BE2C (cell line): ENCODE measurements around the gene MARVELD3.

Experiments
- DNase-seq: peaks from one replicate; pipeline ENCODE4 v3.0.0-alpha.2; 2020
- H3K27me3 ChIP-seq: fragments of 250-450 bp; sonication (Bioruptor Pico); 2 replicates; pipeline ENCODE4 v1.5.1; 2020; ENCODE audit warnings: mild to moderate bottlenecking
- H3K36me3 ChIP-seq: fragments of 250-450 bp; sonication (Bioruptor Pico); 2 replicates; pipeline ENCODE4 v1.5.1; 2020; ENCODE audit warnings: mild to moderate bottlenecking
- H3K4me1 ChIP-seq: fragments of 250-450 bp; sonication (Bioruptor Pico); 2 replicates; pipeline ENCODE4 v1.5.1; 2020
- H3K4me3 ChIP-seq: 2 replicates; pipeline ENCODE4 v1.5.1; 2011; ENCODE audit warnings: low read depth, low read length
- H3K9me3 ChIP-seq: fragments of 250-450 bp; sonication (Bioruptor Pico); 2 replicates; pipeline ENCODE4 v1.5.1; 2020
- TF ChIP-seq, protein P1 (sequence below): IDR thresholded peaks from 2 replicates; pipeline ENCODE4 v1.5.1; 2012; ENCODE audit warnings: mild to moderate bottlenecking, low read depth, low read length

The MARVELD3 gene

GRCh38 chr16:71623597-71623996 lies 2.4 kb upstream of the MARVELD3 start:
- no peaks in the 10 kb centered on the region; the same call in 1 of the 2 replicates for H3K9me3 ChIP-seq
- TF ChIP-seq, protein P1, sequence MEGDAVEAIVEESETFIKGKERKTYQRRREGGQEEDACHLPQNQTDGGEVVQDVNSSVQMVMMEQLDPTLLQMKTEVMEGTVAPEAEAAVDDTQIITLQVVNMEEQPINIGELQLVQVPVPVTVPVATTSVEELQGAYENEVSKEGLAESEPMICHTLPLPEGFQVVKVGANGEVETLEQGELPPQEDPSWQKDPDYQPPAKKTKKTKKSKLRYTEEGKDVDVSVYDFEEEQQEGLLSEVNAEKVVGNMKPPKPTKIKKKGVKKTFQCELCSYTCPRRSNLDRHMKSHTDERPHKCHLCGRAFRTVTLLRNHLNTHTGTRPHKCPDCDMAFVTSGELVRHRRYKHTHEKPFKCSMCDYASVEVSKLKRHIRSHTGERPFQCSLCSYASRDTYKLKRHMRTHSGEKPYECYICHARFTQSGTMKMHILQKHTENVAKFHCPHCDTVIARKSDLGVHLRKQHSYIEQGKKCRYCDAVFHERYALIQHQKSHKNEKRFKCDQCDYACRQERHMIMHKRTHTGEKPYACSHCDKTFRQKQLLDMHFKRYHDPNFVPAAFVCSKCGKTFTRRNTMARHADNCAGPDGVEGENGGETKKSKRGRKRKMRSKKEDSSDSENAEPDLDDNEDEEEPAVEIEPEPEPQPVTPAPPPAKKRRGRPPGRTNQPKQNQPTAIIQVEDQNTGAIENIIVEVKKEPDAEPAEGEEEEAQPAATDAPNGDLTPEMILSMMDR: no peak

DNA sequence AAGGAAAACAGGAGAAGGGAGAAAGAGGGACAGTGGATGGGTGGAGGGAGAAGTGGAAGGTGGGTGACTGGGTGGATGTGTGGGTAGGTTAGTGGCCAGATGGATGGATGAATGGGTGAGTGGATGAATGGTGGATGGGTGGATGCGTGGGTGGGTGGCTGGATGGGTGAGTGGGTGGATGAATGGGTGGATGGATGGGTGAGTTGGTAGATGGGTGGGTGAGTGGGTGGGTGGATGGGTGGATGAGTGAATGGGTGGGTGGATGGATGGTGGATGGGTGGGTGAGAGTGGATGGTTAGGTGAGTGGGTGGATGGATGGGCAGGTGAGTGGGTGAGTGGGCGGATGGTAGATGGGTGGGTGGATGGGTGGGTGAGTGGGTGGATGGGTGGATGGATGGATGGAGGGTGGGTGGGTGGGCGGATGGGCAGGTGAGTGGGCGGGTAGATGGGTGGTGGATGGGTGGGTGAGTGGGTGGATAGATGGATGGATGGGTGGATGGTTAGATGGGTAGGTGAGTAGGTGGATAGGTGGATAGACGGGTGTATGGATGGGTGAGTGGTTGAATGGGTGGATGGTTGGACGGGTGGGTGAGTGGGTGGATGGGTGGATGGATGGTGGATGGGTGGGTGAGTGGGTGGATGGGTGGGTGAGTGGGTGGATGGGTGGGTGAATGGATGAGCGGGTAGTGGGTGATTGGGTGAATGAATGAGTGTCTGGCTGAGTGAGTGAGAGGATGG lies 702 bp upstream of the MARVELD3 start:
- Histone ChIP-seq H3K36me3 (no peaks in the 10 kb centered on the region), H3K9me3 (no peaks in the 10 kb centered on the region; the same call in 1 of the 2 replicates), H3K4me3 (no peak overlapping the region), H3K4me1 (no peaks in the 10 kb centered on the region), H3K27me3 (peaks cover 28% of the 10 kb centered on the region)
- TF ChIP-seq, protein P1: no peak
- no peak for DNase-seq

More at GRCh38 chr16:71623597-71623996, 2.4 kb upstream of the MARVELD3 start:
- no peaks in the 10 kb centered on the region for H3K36me3 ChIP-seq
- peaks cover 28% of the 10 kb centered on the region for H3K27me3 ChIP-seq
- no peaks in the 10 kb centered on the region for H3K4me1 ChIP-seq
- no peak for DNase-seq
- no peak overlapping the region for H3K4me3 ChIP-seq

GRCh38 chr16:71626858-71627213 lies 852 bp downstream of the MARVELD3 start:
- Histone ChIP-seq H3K27me3 (peaks cover 28% of the 10 kb centered on the region), H3K4me3 (no peak overlapping the region), H3K36me3 (no peaks in the 10 kb centered on the region), H3K4me1 (no peaks in the 10 kb centered on the region), H3K9me3 (no peaks in the 10 kb centered on the region; the same call in 1 of the 2 replicates)
- TF ChIP-seq, protein P1: no peak
- DNase-seq: no peak

GRCh38 chr16:71627731-71628181 lies 1.8 kb downstream of the MARVELD3 start:
- Histone ChIP-seq H3K4me1 (no peaks in the 10 kb centered on the region), H3K4me3 (no peak overlapping the region), H3K27me3 (peaks cover 28% of the 10 kb centered on the region), H3K36me3 (no peaks in the 10 kb centered on the region), H3K9me3 (no peaks in the 10 kb centered on the region; the same call in 1 of the 2 replicates)
- DNase-seq: no peak
- TF ChIP-seq, protein P1: no peak

DNA sequence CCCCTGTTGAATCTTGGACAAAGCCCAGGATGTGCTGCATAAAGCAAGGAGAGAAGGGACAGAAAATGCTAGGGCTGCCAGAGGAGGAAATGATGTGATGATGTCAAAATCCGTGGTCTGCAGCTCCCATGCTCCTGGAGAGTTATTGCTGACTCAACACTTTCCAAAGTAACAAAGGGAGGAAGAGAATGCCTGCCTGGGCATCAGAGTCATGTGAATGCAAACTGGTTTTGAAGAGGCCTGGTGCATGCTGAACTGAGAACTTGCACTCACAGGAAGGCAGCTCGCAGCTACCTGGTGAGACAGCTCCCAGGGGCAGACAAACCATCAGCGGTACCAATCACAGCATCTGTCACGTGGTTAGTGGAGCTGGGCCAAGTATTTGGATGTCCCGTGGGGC lies 2.8 kb downstream of the MARVELD3 start:
- Histone ChIP-seq H3K27me3 (peaks cover 24% of the 10 kb centered on the region), H3K4me1 (no peaks in the 10 kb centered on the region), H3K36me3 (no peaks in the 10 kb centered on the region), H3K4me3 (no peak overlapping the region), H3K9me3 (no peaks in the 10 kb centered on the region; the same call in 1 of the 2 replicates)
- TF ChIP-seq, protein P1: no peak
- DNase-seq: no peak
